Thymus (tissue), 11 donors: ENCODE data around the gene RANBP1. TPM values are rescaled to one million over a fixed set of nuclear protein-coding genes. Genes with fewer than 3 reads are reported as not detected.

Experiments
- DNase-seq, 9 donors: peaks; one replicate each; pipeline ENCODE4 v3.0.0-alpha.2; 2013; ENCODE audit warnings: low spot score in 9 of 9, low read depth in 6 of 9, missing footprints in 1 of 9
- H3K27ac ChIP-seq, 2 donors: one replicate each; pipeline ENCODE4 v1.5.1; 2013; ENCODE audit warnings: control low read depth in 1 of 2, low read depth in 1 of 2, low read length in 1 of 2, mild to moderate bottlenecking in 1 of 2, moderate library complexity in 1 of 2
- H3K27me3 ChIP-seq, 2 donors: one replicate each; pipeline ENCODE4 v1.5.1; 2013; ENCODE audit warnings: low read length in 1 of 2; ENCODE audit not compliant: control insufficient read depth in 2 of 2, insufficient read depth in 1 of 2
- H3K36me3 ChIP-seq, 2 donors: one replicate each; pipeline ENCODE4 v1.5.1; 2013; ENCODE audit warnings: low read length in 1 of 2, mild to moderate bottlenecking in 1 of 2, moderate library complexity in 1 of 2; ENCODE audit not compliant: control insufficient read depth in 2 of 2, insufficient read depth in 2 of 2
- H3K4me1 ChIP-seq, 2 donors: one replicate each; pipeline ENCODE4 v1.5.1; 2013; ENCODE audit warnings: low read length in 2 of 2; ENCODE audit not compliant: control insufficient read depth in 2 of 2, insufficient read depth in 2 of 2
- H3K4me3 ChIP-seq, 2 donors: one replicate each; pipeline ENCODE4 v1.5.1; 2013; ENCODE audit warnings: low read length in 2 of 2, control low read depth in 1 of 2, mild to moderate bottlenecking in 1 of 2
- H3K9me3 ChIP-seq, 2 donors: one replicate each; pipeline ENCODE4 v1.5.1; 2013; ENCODE audit warnings: low read length in 1 of 2, mild to moderate bottlenecking in 1 of 2; ENCODE audit not compliant: control insufficient read depth in 2 of 2, insufficient read depth in 1 of 2
- WGBS: extraction: QIAGEN DNeasy Blood & Tissue Kit; methylation state at CpG from one replicate; pipeline ENCODE4 v1.1.7; 2013; 5-methylcytosine and 5-hydroxymethylcytosine counted together
- polyA plus RNA-seq: library from polyadenylated mRNA; stranded (reverse); fragments of 200-250 nt; gene quantifications from one replicate; pipeline ENCODE4 v1.2.3, GENCODE V29; 2013
- total RNA-seq: library from RNA; stranded (reverse); fragments of 120-200 nt; gene quantifications from one replicate; pipeline ENCODE4 v1.2.4, GENCODE V29; 2013
- donor health status: healthy.

RANBP1 gene
- total and polyA plus RNA-seq, 2 donors, result 78.9 to 318 TPM

DNA sequence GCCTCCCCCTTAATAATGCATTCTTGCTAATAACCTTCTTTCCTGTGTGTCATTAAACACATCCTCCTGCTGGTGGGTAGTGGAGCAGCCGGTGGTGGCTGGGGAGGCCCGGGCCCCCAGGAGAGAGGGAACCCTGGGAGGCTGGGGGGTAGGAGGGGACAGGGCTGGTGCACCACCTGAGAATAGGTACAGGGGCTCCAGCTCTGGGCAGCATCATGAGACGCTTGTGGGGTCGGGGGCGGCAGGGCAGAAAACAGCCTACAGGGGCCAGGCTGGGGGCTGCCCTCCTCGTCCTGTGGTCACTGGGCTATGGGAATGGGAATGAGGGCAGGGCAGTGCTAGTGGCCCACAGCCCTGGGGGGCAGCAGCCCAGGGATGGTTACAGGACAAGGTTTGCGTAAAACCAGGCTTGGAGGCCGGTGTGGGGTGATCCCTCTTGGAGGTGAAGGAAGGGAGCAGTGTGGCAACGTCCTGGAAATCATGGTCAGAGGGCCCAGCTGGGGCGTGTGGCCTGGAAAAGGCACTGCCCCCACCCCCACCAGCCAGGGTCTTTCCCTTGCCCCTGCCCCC, 53.4 kb downstream of the RANBP1 start:
- no peak for DNase-seq
- Histone ChIP-seq H3K9me3 (no peaks in the 10 kb centered on the region), H3K4me1 (peaks cover 0 to 3% of the 10 kb centered on the region in 2 donors), H3K27me3 (no peaks in the 10 kb centered on the region), H3K36me3 (no peaks in the 10 kb centered on the region), H3K4me3 (no peak overlapping the region), H3K27ac (no peak overlapping the region)
- WGBS, result 94% methylated on average over 10 of the region's 10 CpGs

DNA sequence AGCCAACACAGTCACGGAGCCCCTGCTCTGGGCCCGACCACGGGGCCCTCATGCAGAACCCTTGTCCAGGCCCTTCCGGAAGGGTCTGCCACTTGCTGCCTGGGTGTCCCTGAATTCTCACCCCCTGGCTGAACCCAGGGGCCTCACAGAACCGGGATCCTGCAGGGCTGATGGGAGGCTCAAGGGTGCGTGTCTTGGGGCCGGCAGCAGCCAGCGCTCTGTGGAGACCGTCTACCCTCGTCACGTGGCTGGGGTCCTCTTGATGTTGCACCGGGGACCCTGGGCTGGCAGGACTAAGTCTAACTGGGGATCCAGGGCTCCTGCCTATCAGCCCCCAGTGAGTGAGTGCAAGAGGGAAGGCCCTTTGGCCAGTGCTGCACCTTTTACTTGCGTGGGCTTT, 54.3 kb downstream of the RANBP1 start:
- no peak for DNase-seq
- Histone ChIP-seq H3K36me3 (no peaks in the 10 kb centered on the region), H3K4me3 (no peak overlapping the region), H3K27ac (no peak overlapping the region), H3K27me3 (no peaks in the 10 kb centered on the region), H3K9me3 (no peaks in the 10 kb centered on the region), H3K4me1 (peaks cover 0 to 3% of the 10 kb centered on the region in 2 donors)
- 96% methylated on average over 13 of the region's 13 CpGs for WGBS

DNA sequence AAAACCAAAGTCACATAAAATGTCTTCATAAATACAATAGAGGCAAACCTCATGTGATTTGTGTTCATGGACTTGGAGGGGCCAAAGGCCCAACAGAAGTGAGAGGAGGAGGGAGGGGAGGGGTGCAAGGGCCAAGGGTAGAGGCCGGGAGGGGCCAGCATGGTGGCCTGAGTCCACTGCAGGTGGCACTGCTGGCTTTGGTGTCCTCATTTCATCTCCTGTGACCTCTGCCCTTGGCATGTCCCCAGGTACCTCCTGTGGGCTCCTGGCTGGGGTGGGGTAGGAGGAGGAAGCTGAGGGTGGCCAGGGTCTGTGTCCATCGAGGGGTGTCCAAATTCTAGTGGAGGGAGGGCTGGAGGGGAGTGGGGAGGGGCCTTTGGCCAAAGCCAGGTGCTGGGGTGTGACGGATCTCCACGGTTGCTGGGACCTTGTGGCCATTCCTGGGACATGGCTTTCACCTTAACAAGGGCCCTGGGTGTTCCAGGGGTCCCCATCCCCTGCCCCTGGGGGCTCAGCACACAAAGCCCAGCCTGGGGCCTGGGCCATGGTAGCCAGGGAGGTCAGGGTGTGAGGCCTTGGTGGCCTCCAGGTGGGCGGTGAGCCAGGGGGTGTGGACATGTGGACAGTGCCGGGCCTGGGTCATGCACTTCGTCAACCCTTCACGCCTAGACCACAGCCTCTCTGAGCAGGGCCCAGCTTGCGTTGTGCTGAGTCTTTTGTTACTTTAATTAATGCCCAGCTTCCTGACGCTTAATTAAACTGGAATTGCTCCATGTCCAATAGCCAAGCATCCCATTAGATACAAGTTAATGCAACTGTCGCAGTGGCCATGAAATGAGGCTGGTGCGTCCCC, 55.6 kb downstream of the RANBP1 start:
- no peaks in the 10 kb centered on the region for H3K27me3 ChIP-seq
- H3K9me3 ChIP-seq, result no peaks in the 10 kb centered on the region
- WGBS, result 95% methylated on average over 12 of the region's 12 CpGs
- H3K36me3 ChIP-seq, result no peaks in the 10 kb centered on the region
- peaks cover 0 to 7% of the 10 kb centered on the region in 2 donors for H3K4me1 ChIP-seq
- no peak for DNase-seq
- H3K27ac ChIP-seq, result no peak overlapping the region
- no peak overlapping the region for H3K4me3 ChIP-seq

DNA sequence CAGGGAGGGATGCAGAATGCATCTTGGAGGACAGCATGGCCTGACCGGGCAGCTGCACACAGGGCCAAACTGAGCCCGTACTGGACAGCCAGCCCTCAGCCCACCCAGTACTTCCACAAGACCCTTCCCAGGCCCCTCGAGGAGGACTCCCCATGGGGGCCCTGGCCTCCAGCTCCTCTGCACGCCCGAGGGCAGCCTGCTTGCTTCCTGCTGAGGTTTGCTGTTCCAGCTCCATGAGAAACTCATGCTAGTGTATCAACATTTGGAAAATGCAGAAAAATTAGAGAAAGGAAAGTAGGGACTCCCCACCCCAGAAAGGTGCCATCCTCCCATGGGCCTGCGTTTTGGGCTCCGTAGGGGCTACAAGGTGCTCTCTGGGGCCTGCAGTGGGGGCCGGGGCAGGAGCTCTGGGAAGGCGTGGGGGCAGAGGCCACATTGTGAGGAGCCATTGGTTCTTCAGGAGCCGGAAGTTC, 56.3 kb downstream of the RANBP1 start:
- WGBS, result 97% methylated on average over 10 of the region's 10 CpGs
- Histone ChIP-seq H3K4me1 (peaks cover 0 to 7% of the 10 kb centered on the region in 2 donors), H3K4me3 (no peak overlapping the region), H3K27me3 (no peaks in the 10 kb centered on the region), H3K27ac (no peak overlapping the region), H3K9me3 (no peaks in the 10 kb centered on the region), H3K36me3 (no peaks in the 10 kb centered on the region)
- no peak for DNase-seq

DNA sequence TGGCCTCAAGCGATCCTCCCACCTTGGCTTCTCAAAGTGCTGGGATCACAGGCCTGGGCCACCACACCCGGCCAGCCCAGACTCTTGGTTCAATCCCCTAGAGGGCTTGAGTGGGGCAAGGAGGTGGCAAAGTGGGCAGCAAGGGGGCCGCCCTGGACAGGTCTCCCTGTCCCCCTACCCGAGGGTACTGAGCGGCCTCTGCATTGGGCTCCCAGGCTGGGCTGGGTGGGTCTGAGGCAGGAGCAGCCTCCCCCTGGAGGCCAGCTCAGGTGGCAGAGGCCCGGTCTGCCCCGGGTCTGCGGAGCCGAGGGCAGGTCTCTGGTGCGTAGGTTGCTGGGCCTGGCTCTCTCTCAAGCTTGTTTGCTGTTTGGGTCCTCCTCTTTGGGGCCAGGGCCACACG, 57.3 kb downstream of the RANBP1 start:
- DNase-seq, result no peak
- peaks cover 0 to 7% of the 10 kb centered on the region in 2 donors for H3K4me1 ChIP-seq
- H3K27me3 ChIP-seq, result no peaks in the 10 kb centered on the region
- no peak overlapping the region for H3K4me3 ChIP-seq
- H3K36me3 ChIP-seq, result no peaks in the 10 kb centered on the region
- no peaks in the 10 kb centered on the region for H3K9me3 ChIP-seq
- 95% methylated on average over 11 of the region's 11 CpGs for WGBS
- H3K27ac ChIP-seq, result no peak overlapping the region

DNA sequence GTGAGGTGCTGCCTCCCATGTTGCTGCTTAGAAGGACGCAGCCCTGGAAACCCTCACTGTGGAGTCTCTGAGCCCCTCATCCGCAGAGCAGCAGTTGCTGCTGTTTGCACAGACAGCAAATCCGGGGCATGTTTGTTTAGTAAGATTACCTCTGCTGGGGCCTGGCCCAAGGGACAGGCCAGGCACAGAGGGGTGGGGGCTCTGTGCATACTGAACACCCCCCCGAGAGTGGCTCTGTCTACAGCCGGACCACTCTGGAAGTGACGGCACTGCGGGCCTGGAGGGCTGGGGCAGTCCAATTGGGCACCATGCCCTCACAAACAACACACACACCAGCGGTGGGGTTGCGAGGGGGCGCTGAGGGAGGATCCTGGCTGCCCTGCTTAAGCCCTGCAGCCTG, 57.9 kb downstream of the RANBP1 start:
- Histone ChIP-seq H3K27ac (no peak overlapping the region), H3K27me3 (no peaks in the 10 kb centered on the region), H3K4me3 (no peak overlapping the region), H3K4me1 (peaks cover 0 to 4% of the 10 kb centered on the region in 2 donors), H3K36me3 (no peaks in the 10 kb centered on the region), H3K9me3 (no peaks in the 10 kb centered on the region)
- DNase-seq, result no peak
- 94% methylated on average over 10 of the region's 10 CpGs for WGBS

DNA sequence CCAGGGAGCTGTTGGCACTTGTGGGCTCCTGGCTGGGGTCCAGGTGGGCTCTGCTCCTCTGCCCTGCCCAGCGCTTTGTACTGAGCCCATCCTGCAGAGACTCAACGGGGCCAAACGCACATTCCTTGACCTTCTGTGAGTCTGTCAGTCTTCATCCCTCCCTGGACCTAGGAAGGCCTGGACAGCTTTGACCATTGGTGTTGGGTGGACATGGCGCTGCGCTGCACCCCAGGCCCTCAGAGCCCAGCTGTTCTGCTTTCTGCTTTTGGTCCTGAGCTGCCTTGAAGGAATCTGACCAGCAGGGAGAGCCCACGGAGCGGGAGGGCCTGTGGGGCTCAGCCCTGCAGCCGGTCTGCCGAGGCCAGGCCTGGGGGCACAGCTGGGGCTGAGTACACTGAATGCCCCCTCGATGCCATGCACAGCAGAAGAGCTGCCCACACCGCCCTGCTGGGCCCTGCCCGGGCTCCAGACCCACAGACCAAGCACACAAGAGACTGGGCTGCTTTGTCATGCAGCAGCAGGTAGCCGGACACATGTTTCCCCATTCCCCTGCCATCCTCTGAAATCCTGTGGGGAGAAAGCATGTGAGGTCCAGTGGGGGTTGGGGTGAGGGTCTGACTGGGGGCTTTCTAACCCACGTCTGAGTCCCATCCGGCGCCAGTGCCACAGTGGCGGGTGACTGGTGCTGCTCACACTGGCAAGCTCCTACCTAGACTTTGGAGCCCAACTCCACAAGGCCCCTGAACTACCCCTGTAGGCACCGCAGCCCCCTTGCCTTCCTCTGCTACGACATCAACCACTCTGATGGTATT, 59.1 kb downstream of the RANBP1 start:
- WGBS, result 85% methylated on average over 19 of the region's 19 CpGs
- DNase-seq, result no peak
- H3K36me3 ChIP-seq, result no peaks in the 10 kb centered on the region
- no peak overlapping the region for H3K4me3 ChIP-seq
- H3K27me3 ChIP-seq, result no peaks in the 10 kb centered on the region
- H3K9me3 ChIP-seq, result no peaks in the 10 kb centered on the region
- H3K4me1 ChIP-seq, result peaks cover 0 to 4% of the 10 kb centered on the region in 2 donors
- H3K27ac ChIP-seq, result no peak overlapping the region

DNA sequence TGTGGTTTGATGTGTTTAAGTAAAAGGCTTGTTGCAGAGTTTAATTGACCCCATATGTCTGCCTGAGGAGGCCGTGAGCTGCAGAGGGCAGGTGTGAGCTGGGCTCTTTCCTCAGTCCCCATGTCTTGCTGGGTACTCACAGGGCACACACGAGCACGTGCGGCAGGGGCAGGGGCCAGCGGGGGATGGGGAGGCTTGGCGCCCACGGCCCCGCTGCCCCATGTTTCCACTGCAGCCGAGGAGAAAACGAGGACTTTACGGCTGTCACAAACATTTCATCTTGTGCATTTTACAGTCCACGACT, 59.6 kb downstream of the RANBP1 start:
- DNase-seq, result peak in 1 of 9 donors; percentile 31
- 62% methylated on average over 12 of the region's 12 CpGs for WGBS
- no peak overlapping the region for H3K4me3 ChIP-seq

More for the DNA sequence above, 59.6 kb downstream of the RANBP1 start:
- Histone ChIP-seq H3K27ac (no peak overlapping the region), H3K36me3 (no peaks in the 10 kb centered on the region), H3K9me3 (no peaks in the 10 kb centered on the region), H3K4me1 (peaks cover 0 to 4% of the 10 kb centered on the region in 2 donors), H3K27me3 (no peaks in the 10 kb centered on the region)
